ENCODE results near the gene KCNG1.

DNA sequence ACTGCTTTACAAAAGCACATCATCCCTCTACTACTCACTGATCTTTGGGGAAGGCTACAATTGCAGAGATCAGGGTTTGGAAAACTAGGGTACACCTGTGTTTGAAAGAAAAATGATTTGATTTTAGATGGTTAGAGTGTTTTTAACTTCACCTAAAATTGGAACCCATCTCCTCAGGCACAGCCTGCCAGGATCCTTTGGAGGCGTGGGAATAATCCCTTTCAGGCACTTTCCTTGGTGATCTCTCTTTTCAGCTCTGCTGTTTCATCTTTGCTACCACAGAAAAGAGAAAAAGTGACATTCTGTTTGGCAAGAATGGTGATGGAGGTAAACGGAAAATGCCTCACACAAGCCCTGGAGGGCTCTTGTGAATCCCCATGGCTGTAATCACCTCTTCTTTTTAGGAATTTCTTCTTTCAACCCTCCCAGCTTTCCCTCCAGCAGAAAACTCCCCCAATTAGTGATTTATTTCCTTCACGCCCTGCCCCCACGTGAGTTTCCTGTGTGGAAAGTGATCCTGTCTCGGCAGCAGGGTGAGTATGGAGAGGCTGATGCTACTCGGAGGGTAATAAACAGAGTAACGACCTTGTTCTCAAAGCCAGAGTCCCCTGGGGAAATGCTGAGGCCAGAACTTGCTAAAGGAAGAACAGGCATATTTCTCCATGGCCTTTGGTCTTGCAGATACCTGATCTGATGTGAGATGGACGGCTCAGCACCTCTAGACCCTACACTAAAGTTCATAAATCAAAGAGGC lies 9.2 kb downstream of the KCNG1 start:
- TF ChIP-seq, protein P1, sequence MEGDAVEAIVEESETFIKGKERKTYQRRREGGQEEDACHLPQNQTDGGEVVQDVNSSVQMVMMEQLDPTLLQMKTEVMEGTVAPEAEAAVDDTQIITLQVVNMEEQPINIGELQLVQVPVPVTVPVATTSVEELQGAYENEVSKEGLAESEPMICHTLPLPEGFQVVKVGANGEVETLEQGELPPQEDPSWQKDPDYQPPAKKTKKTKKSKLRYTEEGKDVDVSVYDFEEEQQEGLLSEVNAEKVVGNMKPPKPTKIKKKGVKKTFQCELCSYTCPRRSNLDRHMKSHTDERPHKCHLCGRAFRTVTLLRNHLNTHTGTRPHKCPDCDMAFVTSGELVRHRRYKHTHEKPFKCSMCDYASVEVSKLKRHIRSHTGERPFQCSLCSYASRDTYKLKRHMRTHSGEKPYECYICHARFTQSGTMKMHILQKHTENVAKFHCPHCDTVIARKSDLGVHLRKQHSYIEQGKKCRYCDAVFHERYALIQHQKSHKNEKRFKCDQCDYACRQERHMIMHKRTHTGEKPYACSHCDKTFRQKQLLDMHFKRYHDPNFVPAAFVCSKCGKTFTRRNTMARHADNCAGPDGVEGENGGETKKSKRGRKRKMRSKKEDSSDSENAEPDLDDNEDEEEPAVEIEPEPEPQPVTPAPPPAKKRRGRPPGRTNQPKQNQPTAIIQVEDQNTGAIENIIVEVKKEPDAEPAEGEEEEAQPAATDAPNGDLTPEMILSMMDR (IDR thresholded peaks at IDR 0.05) = no peak
- TF ChIP-seq POLR2A (IDR thresholded peaks at IDR 0.05) = no peak

All from body of pancreas (tissue), 4 donors.